22Rv1 (cell line): ENCODE results near the gene SLC39A7.
A peak's percentile ranks its signal among the peaks of the same experiment; 100 is the strongest.

Experiments used
- H3K27ac ChIP-seq: fragments of 450-650 bp; 2 replicates; pipeline ENCODE4 v1.5.1; 2017
- ZFX ChIP-seq: fragments of 450-650 bp; IDR thresholded peaks from 2 replicates; pipeline ENCODE4 v1.6.1; 2017; ENCODE audit warnings: antibody characterized with exemption, borderline replicate concordance
- TF ChIP-seq, protein P1 (sequence below): fragments of 450-650 bp; IDR thresholded peaks from 2 replicates; pipeline ENCODE4 v1.5.1; 2017; ENCODE audit warnings: mild to moderate bottlenecking

Gene SLC39A7

GRCh38 chr6:33192105-33192646 is 8.5 kb upstream of the SLC39A7 start, which contains the start of gene COL11A2:
TSS of gene COL11A2 (minus strand) at chr6:33192467. CDS start at chr6:33192240, 227 bp downstream.
- TF ChIP-seq, protein P1, sequence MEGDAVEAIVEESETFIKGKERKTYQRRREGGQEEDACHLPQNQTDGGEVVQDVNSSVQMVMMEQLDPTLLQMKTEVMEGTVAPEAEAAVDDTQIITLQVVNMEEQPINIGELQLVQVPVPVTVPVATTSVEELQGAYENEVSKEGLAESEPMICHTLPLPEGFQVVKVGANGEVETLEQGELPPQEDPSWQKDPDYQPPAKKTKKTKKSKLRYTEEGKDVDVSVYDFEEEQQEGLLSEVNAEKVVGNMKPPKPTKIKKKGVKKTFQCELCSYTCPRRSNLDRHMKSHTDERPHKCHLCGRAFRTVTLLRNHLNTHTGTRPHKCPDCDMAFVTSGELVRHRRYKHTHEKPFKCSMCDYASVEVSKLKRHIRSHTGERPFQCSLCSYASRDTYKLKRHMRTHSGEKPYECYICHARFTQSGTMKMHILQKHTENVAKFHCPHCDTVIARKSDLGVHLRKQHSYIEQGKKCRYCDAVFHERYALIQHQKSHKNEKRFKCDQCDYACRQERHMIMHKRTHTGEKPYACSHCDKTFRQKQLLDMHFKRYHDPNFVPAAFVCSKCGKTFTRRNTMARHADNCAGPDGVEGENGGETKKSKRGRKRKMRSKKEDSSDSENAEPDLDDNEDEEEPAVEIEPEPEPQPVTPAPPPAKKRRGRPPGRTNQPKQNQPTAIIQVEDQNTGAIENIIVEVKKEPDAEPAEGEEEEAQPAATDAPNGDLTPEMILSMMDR = no peak
- TF ChIP-seq ZFX = no peak
- H3K27ac ChIP-seq = no peak within 1 kb of the TSS

GRCh38 chr6:33192671-33193602 is 7.7 kb upstream of the SLC39A7 start:
- no peak for TF ChIP-seq ZFX
- TF ChIP-seq, protein P1 = no peak
- no peak overlapping the region for H3K27ac ChIP-seq

- TF ChIP-seq, protein P1 = no peak
- TF ChIP-seq ZFX = no peak
- H3K27ac ChIP-seq = no peak overlapping the region
Measured at GRCh38 chr6:33193619-33194018, 7.0 kb upstream of the SLC39A7 start.

GRCh38 chr6:33194431-33194979 is 6.2 kb upstream of the SLC39A7 start:
- TF ChIP-seq, protein P1 = no peak
- TF ChIP-seq ZFX = no peak
- H3K27ac ChIP-seq = no peak overlapping the region

DNA sequence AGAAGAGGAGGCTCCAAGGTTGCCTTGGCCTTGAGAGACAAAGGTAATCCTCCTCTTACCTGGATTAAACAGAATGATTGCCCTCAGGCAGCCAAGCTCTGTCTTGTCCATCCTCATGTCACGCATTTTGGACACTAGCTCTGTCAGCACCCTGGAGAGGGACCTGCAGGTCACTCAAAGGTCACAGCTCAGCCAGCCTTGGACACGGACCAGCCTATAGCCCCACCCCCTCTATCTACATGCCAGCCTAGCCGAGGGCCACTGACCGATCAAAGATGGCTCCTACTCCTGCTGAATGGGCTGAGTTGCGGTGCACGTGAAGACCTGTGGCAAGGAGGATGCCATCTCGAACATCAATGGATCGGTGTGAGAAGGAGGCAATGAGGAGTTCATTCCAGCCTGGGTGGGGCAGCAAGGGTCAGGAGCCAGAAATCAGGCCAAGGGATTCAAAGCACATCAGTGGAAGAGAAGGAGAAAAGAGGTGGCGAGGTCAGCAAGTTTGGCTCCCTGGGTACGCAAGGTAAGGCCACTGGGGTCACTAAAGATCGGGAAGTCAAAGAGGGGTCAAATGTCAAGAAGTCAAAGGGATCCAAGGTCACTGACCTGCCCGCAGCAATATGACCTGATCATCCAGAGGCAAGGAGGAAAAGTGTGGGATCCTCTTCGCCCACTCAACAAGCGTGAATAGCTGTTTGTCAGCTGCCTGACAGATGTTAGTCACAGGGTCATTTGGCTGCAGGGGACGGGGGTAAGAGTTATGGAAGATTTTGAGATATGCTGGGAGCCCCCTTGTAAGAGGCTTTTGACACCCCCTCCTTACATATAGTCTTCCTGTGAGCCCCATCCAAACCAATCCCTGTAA is 5.1 kb upstream of the SLC39A7 start:
- no peak for TF ChIP-seq ZFX
- TF ChIP-seq, protein P1 = no peak

GRCh38 chr6:33197431-33198048 is 3.1 kb upstream of the SLC39A7 start:
- TF ChIP-seq, protein P1 = peak; percentile 83
- no peak for TF ChIP-seq ZFX
- peak overlapping the region; percentile 96 for H3K27ac ChIP-seq

More for the DNA sequence above, 5.1 kb upstream of the SLC39A7 start:
- H3K27ac ChIP-seq = no peak overlapping the region
